ENCODE data around the gene TSPO2.

Gene TSPO2

DNA sequence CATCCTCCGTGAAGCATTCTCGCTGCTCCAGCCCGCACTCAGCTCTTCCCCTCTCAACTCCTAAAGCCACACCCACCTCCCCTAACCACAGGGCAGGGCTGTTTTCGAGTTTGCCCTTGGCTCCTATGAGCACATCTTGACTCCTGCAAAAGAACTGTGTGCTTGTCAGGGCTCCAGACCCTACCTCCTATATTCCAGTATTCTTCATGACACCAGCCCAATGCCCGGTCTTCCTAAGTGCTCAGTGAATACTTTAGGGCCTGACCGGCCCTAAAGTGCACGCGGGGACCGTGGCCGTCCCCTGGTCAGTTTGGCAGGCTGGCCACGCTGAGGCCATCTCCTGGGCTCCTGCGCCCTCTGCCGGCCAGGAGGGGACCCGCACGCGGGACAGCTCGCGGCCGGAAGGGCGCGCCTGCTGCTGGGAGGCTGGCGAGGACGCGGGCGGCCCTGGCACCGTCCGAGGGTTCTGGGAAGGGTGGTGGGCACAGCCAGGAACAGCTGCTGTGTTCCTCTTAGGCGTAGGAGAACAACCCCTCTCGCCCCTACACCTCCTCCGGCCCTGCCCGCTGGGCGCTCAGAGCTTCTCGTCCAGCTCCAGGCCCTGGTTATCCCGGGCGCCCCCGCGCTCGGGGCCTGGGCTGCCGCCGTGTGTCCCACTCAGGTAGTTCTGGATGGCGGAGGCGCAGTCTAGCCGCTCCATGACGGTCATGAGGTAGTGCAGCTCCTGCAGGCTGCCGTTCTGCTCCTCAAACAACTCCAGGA, 14.3 kb upstream of the TSPO2 start:
- DNase-seq, result peak; percentile 73

DNA sequence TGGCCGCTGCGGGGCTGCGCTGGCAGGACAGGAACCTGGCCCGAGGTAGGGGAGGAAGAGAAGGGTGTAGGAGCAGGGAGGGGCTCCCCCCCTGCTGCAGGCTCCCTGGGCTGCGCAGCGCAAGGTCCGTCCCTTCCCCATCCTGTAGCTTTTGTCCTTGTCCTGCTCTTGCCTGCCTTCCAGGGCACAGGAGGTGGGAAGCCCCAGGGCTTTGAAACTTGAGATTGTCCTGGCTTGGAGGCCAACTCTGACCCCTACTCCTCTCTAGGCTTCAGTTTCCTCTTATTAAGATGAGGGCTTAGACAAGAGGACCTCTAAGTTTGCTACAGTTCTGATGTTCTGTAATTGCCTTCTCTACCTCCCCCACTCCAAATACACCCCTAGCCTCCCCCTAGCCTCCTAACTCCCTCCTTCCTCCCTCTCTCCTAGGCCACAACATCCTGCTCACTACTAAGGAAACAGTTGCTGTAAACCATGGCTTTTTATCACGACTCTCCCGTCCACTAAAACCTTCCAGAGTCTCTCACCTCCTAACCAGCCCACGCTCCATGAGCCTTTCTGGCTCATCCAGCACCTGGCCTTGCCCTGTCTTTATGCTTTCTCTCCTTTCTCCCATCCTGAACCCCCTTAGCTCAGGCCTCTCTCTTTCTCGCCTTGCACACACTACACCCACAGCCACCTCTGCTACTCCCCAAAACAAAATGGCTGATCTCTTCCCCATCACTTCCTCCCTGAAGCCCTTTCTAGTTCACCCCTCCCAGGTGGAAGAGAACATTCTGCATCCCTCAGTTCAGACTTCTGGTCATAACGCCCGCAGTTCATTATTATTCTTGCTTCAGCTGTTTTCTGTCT, 13.5 kb upstream of the TSPO2 start:
- no peak for DNase-seq

DNA sequence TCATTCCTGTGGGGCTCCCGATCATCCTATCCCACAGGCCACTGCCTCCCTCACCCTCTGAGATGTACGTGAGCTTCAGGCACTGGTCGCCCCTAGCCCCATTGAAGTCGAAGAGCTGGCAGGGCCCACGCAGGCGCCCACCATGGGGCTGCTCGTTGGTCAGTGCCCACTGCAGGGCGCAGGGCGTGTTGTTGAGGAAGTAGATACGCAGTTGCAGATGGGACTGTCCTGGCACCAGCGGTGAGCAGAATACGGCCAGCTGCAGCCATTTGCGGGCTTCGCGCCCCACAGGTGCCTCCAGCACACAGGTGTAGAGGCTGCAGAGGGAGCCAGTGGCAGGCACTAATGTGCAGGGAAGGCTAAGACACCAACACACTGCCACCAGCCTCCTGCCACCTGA, 9.4 kb upstream of the TSPO2 start:
- DNase-seq, result no peak

DNA sequence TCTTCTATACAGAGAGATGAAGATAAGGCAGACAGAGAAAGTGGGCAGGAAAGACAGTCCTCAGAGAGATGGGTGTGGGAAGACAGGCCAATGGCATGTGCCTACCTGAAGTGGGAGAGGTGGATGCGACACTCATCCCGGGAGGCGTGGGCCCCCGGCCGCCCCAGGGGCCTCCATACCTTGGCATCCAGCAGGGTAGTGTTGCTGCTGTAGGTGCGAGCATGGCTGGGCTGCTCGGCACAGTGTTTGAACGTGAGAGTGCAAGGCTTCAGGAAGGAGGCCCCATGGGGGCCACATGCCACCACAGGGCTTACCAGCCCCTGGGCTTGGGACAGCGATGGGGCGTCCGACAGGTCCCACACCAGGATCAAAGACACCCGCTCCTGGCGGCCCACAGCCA, 8.5 kb upstream of the TSPO2 start:
- DNase-seq, result no peak

DNA sequence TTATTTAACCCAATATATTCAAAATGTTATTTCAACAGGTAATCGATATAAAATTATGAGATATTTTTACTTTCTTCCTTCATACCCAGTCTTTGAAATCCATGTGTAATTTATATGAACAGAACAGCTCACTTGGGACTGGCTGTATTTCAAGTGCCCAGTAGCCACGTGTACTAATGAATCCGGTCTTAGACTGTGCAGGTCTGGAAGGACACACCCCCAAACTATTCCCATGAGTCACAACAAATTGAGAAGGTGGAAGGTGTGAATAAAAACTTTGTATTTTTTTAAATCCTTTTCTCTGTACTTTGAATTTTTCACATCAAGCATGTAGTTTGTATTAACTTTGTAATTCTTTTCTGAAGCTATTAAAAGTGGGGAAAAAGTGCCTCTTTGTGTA, 6.1 kb upstream of the TSPO2 start:
- DNase-seq, result no peak

DNA sequence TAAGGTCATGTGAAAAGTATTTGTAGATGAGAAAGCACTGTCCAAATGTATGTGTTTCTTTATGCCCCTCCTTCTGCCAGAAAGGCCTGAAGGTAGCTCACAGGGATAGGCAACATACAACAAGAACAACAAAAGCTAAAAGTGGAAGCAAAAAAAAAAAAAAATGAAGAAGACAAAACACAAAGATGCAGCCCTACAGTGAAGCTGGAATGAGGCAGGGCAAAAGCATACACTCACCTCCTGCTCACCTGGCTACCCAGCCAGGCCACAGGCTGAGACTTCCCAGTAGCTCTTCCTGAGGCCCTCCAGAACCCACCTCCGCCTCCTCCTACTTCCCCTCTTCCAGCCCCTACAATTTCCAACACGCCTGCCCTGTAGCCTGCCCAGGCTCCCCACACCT, 5.7 kb upstream of the TSPO2 start:
- DNase-seq, result no peak

DNA sequence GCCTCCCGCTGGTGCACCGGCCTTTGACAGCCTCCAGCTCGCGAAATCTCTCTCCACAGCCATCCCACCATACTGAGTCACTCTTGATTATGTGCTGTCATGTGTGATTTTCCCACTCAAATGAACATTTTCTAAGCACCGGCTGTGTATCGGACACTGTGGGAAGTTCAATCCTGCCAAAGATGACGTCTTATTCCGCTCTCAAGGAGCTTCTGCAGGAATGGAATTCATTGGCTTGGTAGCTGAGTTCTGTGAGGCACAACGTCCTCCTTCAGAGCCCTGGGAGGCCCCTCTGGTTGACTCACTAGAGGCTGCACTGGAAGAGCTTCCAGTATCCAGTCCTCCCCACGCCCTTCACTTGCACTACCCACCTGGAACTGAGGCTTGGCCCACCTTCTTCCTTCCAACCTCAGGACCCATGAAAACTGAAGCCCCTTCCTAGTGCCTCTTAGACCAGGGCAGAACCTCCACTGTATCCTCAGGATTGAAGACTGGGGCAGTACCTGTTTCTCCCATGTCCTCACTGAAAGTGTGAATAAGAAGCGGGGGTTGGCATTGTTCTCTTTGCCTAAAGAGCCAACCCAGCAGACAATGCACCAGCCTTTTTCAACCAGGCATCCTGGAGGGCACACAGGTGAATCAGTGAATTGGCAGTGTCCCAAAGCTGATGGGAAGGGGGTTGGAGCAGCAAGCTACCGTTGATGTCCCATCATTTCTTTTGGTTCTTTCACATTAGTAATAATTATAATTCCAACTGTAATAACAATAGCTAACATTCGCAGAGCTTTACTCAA, 5.0 kb upstream of the TSPO2 start:
- no peak for DNase-seq

DNA sequence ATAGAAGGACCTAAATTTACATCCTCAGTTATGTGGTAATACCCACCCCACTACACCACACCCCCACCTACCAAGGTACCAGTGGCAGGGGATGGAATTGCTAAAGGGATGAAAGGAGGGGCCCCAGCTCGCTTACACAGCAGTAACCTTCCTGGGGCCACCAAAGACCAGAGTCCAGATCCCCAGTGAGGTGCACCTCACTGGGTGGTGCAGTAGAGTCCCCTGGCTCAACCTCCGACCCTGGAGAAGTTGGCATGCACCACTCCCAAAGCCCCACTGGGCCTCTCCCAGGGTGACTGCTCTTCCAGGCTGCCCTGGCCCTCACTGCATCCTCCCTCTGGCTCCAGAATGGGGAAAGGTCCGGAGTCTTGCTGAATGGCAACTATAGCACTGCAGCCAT, 4.1 kb upstream of the TSPO2 start:
- DNase-seq, result no peak

DNA sequence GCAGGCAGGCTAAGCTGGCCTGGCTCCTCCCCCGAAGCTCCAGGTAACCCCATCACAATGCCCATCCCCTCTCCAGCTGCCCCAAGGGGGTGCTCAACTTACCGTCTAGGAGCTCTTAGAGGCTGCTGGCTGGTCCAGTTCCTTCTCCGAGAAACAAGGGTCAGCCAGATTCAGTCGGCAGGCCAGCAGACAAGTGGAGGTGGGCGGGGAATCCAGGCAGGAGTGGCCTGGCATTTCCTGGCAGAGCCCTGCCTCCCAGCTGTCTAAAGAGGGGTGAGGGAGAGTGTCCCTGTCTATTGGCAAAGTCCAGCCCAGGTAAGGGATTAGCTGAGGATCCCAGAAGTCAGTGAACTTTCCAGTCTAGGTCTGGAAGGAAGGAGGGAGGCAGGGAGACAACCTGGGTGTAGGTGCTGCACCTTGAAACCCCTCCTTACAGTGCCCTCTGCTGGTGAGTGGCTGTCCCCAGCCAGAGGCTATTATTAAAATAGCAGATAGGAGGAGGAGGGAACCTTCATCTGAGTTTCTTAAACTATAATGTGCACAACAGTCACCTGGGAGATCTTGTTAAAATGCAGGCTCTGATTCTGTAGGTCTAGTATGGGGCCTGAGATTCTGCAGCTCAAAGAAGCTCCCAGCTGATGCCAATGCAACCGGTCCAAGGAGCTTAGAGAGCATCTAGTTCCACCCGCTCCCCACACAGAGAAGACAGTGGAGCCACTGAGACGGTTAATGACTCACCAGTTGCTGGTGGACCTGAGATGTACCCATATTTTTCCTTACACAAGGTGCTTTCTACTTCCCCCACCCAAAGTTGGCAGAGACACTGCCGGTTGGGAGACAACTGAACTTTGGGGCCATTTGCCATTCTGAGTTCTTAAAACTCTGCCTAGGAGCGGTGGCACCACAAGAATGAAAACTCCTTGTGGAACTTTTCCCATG, 2.9 kb upstream of the TSPO2 start, which contains the start of gene UNC5CL:
Gene UNC5CL (minus strand): TSS at position 162 of the 939 bp plus-strand sequence. CDS start 4,147 bp downstream, outside the sequence.
- no peak for DNase-seq

DNA sequence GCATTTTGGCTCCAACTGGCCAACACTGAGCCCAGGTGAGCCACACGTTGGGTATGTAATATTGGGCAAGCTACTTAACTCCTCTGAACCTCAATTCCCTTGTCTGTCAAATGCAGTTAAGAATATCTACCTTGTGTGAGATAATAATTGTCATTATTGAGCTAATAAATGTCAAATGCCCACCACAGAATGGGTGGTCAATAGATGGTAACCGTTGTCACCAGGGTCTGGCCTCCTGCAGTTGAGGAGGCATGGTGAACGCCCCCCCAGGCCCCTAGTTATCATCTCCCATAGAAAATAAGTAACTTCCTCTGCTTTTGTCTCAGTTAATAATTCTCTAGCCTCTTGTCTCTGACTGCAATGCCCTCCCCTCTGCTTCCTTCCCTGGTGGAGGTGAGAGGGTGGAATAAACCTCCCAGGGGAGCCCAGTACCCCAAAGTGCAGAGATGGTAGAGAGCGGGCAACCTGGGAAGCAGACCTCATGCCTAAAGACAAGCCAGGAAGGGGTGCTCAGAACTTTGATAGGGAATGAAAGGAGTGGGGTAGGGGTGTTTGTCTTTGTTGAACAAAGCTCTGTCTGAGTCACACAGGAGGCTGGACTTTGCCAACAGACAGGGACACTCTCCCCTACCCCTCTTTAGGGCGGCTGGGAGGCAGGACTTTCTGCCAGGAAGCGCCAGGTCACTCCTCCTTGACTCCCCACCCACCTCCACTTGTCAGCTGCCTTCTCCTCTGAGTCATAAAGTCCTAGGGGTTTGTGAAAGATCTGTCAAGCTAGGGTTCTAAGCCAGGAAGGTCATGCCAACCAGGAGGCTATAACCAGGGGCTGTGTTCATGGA, 1.9 kb upstream of the TSPO2 start:
- DNase-seq, result no peak

DNA sequence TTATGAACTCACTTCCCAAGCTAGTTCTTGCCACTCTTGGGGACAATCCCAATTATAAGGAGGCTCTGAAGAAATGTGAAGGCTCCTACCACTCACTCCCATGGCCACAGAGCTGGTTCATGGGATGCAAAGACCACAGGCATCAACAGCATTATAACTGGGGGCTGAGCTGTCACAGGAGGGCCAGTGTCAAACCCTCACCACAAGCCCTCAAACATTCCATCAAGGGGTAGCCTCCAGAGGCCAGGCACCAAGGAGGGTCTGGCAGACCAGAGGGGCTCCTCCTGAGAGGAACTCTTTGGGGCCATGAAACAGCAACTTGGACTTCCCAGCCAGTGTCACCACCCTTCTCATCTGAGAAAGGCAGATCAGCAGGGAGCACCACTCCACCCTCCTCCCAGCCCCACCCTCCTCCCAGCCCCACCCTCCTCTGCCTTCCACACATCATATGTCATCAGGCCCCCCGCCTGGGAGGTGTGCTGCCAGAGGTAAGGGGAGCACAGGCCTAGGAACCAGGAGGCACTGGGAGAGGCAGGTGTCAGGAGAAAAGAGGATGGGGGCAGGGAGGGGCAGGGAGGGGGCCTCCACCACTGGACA, 1.2 kb upstream of the TSPO2 start:
- DNase-seq, result no peak

DNA sequence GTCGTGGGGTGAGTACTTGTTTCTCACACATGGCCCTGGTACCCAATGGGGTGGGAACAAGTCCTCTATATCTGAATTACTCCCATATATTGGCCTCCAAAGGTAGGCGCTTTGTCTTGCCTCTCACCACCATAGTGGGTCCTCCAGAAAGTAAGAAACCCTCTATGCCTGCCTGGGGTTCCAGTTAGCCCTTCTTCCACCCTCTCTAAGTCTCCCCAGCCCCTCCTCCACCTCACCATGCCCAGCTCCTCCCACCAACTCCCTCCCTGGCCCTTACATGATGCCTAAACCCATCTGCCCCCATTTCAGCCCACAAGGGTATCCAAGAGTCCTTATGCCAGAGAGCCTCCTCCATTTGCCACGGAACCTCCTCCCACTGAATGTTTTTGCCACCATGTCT, 884 bp downstream of the TSPO2 start:
- no peak for DNase-seq

DNA sequence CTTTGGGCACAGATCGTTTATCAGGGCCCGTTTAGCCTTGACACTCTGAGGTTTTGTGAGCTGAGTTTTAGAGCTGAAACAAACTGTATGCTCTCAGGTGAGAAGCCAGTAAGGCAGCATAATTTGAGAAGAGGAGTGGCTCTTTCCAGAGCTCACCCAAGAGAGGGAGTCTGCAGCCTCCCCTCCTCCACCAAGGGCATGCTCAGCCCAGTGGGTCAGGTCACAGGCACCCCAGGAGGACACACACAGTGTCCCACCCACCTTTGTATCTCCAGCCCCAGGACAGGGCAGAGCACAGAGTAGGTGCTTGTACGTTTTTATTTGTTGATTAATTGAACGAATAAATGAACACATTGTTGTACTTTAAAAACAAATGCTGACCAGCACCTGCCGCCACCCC, 3.4 kb downstream of the TSPO2 start:
- no peak for DNase-seq

DNA sequence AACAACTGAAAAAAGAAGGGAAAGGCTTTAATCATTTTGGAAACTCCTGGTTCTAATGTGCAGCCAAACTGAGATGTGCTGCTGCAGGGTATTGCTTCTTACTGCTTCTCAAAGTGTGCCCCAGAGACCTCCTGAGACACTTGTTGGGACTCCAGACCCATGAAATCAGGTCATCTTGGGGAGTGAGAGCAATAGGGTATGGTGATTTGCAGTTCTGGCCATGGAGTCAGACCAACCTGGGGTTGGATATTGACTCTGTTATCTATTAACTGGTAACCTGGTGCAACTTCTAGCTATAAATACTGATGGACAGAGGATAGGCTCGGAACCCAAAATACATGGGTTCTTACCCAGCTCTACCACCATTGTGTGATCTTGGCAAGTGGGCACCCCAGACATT, 3.8 kb downstream of the TSPO2 start:
- no peak for DNase-seq

DNA sequence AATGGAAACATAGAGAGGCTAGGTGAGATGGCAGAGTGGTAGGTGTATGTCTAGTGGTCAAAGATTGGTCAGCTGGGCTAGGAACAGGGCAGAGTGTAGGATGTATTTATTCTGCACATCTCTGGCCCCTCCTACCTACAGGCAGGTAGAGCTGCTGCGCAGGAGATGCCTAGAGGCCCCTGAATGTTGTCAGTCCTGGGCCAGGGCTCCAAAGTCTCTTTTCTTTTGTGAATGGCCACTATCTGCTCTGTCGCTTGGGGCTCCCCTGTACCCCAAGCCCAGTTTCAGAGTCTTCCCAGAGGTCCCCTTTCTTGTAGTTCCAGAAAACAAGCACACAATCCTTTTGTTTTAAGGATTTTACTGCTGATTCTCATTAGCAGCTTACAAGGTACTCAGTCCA, 5.0 kb downstream of the TSPO2 start:
- no peak for DNase-seq

DNA sequence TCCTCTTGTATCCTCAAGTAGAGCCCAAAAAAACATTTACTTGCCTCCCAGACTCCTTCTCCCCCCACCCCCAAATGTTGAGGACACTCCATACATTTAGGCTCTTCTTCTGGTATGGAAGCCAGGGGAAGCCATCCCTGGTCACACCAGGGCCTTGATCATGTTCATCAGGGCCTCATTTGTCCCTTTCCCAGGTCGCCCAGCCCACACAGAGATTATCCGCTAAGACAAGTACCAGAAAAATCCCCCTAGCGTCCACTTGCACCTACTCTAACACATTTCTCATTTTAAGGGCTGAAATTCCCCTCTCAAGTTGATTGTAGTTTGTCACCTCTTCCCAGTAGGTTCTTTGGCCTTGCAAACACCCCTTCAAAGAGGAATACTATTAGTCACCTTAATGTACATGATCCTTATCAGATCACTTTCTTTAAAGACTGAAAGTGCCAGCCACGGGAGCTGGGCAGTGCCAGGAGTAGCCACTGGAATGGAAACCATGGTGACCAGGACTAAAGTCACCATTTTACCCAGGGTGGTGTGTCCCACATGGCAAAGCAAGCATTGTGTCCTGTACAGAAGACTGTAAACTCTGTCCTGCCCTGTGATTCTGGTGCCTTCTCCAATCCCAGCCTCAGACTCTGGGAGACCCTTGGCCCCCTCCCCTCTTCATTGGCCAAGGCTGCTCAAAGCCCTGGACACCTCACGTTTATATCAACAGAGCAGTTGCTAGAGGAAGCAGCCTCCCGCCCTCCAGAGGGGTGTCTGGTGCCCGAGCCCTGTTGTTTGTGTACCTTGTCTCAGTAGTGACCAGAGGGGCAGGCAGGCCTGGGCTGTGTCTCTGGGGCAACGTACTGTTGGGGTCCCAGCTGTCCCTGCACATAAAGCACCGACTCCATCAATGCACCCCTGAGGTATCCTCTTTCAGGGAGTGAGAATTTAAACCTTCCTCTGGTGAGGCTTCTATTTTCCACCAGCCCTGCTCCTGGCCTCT, 5.8 kb downstream of the TSPO2 start:
- DNase-seq, result no peak

DNA sequence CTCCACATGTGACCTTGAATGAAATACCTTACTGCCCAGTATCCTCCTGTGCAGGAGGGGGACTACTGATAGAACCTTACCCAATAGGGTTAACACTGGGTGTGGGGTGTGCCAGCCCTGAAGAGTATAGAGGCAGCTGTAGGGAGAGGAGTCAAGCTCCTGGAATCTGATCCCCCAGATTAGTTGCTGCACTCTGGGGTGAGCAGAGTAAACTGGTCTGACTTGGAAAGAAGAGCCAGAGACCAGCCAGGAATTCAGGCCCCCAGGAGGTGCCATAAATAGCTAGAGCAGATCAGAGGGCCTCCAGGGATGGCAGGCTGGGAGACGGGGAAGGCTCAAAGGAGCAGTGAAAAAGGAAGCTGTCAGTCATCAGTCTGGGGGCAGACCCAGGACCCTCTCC, 7.3 kb downstream of the TSPO2 start:
- no peak for DNase-seq

DNA sequence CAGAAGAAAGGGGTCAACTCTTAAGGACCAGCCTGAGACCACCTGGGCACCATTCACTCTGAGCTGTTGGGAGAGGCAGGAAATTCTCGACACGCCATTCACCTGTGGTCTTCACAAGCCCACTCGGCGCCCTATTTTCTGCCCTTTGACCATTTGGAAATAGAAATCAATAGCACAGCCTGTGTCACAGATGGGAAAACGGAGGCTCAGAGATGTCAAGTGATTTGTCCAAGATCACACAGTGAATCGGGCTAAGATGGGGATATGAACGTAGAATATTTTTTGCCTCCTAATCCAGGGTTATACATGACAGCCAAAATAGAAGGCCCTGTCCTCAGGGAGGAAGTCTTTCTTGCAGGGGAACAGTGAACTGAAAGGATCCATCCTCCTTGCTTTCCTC, 7.7 kb downstream of the TSPO2 start:
- DNase-seq, result no peak

DNA sequence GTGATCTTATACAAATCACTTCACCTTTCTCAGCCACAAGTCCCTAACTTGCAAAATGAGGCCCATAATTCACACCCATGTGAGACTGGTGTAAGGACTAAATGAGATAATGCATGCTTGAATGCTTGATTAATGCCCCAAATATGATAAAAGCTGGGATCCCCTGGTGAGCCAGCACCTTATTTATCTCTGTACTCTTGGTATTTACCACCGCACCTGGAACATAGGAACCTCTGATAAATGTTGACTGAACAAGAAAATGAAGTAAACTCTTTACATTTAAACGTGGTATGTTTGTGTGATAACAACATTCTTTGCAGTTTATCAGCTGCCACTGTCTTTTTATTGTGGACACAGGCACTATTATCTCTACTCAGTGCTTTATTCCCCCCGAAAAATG, 8.3 kb downstream of the TSPO2 start:
- no peak for DNase-seq

DNA sequence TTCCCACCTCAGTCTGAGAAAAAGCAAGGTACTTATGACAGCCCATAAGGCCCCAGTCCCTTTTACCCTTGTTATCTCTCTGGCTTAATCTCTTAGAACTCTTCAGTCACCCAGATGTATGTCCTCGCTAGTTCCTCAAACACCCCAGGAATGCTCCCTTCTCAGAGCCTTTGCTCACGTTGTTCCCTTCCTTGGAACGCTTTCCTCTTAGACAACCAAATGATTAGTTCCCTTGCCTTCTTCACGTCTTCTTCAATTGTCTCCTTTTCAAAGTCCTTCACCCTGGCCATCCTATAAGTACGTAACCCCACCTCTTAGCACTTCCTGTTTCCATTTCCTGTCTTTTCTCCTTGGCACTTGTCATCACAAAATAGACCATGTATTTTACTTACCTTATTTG, 9.6 kb downstream of the TSPO2 start:
- DNase-seq, result no peak

Data from midbrain (tissue), 1 donor.